HepG2 (cell line): Measurements from ENCODE around the gene GCC1. TPM values are rescaled to one million over a fixed set of nuclear protein-coding genes. Genes with fewer than 3 reads are reported as not detected.

ENCODE experiments used
- ATAD3A ChIP-seq: sonication (generic); formaldehyde crosslinking; IDR thresholded peaks from 2 replicates; pipeline ENCODE4 v1.4.0; 2020; ENCODE audit warnings: missing genetic modification reagents
- BATF2 ChIP-seq: sonication (generic); formaldehyde crosslinking; IDR thresholded peaks from 2 replicates; pipeline ENCODE4 v1.8.0; 2022; ENCODE audit warnings: mild to moderate bottlenecking, missing genetic modification reagents, moderate library complexity
- CREB1 ChIP-seq, 2 experiments: fragments of 450-650 bp in 1 of 2; IDR thresholded peaks; 2 replicates each; pipeline ENCODE4 v1.6.1; 2016 to 2017; ENCODE audit warnings: control low read depth in 1 of 2, mild to moderate bottlenecking in 1 of 2, missing compliant biosample characterization in 1 of 2, missing genetic modification characterization in 1 of 2
- HMGXB3 ChIP-seq: sonication (generic); formaldehyde crosslinking; IDR thresholded peaks from 2 replicates; pipeline ENCODE4 v1.4.0; 2020; ENCODE audit warnings: missing genetic modification reagents, borderline replicate concordance
- MAZ ChIP-seq, 2 experiments: sonication (generic) in 1 of 2; formaldehyde crosslinking in 1 of 2; IDR thresholded peaks; 2 replicates each; pipeline versions ENCODE4 v1.5.0 to v1.6.1; 2012 to 2020; ENCODE audit warnings: low read depth in 2 of 2, mild to moderate bottlenecking in 2 of 2, borderline replicate concordance in 1 of 2, improper control_type of control experiment in 1 of 2, low read length in 1 of 2, missing genetic modification reagents in 1 of 2, moderate library complexity in 1 of 2
- PHF5A ChIP-seq: IDR thresholded peaks from one replicate; pipeline ENCODE4 v1.6.1; 2018; ENCODE audit warnings: low read depth, missing genetic modification reagents; ENCODE audit not compliant: unreplicated experiment
- SETDB1 ChIP-seq: sonication (generic); formaldehyde crosslinking; IDR thresholded peaks from 2 replicates; pipeline ENCODE4 v1.5.1; 2020; ENCODE audit warnings: missing genetic modification reagents, mild to moderate bottlenecking, borderline replicate concordance
- ZBTB4 ChIP-seq: sonication (generic); formaldehyde crosslinking; IDR thresholded peaks from 2 replicates; pipeline ENCODE4 v1.4.0; 2020; ENCODE audit warnings: missing genetic modification reagents, mild to moderate bottlenecking, borderline replicate concordance
- ZKSCAN8 ChIP-seq: IDR thresholded peaks from 2 replicates; pipeline ENCODE4 v1.6.1; 2016; ENCODE audit warnings: borderline replicate concordance, missing genetic modification reagents, missing compliant biosample characterization
- ZNF282 ChIP-seq: fragments of 450-650 bp; IDR thresholded peaks from 2 replicates; pipeline ENCODE4 v1.6.1; 2018; ENCODE audit not compliant: partially characterized antibody
- ZNF879 ChIP-seq: sonication (generic); formaldehyde crosslinking; IDR thresholded peaks from 2 replicates; pipeline ENCODE4 v1.8.1; 2023; ENCODE audit warnings: missing genetic modification reagents
- polyA plus RNA-seq, 8 experiments: library from polyadenylated mRNA; depleted of rRNA in 3 of 8; stranded (reverse) in 7 of 8; unstranded in 1 of 8; fragments of >200 nt; fragmentation: Illumina TruSeq in 4 of 8; extraction: Trizol in 4 of 8; gene quantifications; 2 replicates each; pipeline versions ENCODE4 v1.2.1 to v1.2.3, GENCODE V29; 2011 to 2016; ENCODE audit warnings: low read depth in 4 of 8, missing spikeins in 1 of 8, mixed read lengths in 1 of 8; ENCODE audit not compliant: insufficient read depth in 1 of 8
- total RNA-seq, 5 experiments: library from RNA; depleted of rRNA; stranded (reverse); fragments of >200 nt; fragmentation: Illumina TruSeq; extraction: Trizol; gene quantifications; 2 replicates each; pipeline ENCODE4 v1.2.3, GENCODE V29; 2016; ENCODE audit warnings: low read depth in 1 of 5

Gene GCC1
- total and polyA plus RNA-seq, 2 of the 13 experiments (the other 11 are each of a cell fraction or from before 2014, with no cell fraction given) = 2.5 to 15.3 TPM

- no peak; the same call in 1 of the 2 replicates for TF ChIP-seq ZKSCAN8 (CRISPR knock-in tag)
- no peak for TF ChIP-seq MAZ (IDR thresholded peaks at IDR 0.05; ENCODE audit: borderline replicate concordance, low read depth, low read length)
- peak; percentile 58; the same call in 1 of the 2 replicates for TF ChIP-seq MAZ (CRISPR knock-in tag; IDR thresholded peaks at IDR 0.05; ENCODE audit: low read depth)
- no peak for TF ChIP-seq SETDB1
- TF ChIP-seq CREB1 (IDR thresholded peaks at IDR 0.05) = peak; percentile 98
- peak; percentile 97 for TF ChIP-seq CREB1 (CRISPR knock-in tag; IDR thresholded peaks at IDR 0.05)
- peak; percentile 26; the same call in 1 of the 2 replicates for TF ChIP-seq HMGXB3 (CRISPR knock-in tag)
- no peak for TF ChIP-seq BATF2
- no peak for TF ChIP-seq PHF5A
- no peak for TF ChIP-seq ZNF282
- peak; percentile 72 for TF ChIP-seq ZBTB4 (CRISPR knock-in tag)
- no peak for TF ChIP-seq ATAD3A
- TF ChIP-seq ZNF879 (CRISPR knock-in tag) = no peak
These were observed at the start of gene GCC1 (continued) for GRCh38 chr7:127585044-127585953.
